Dedifferentiated amniotic fluid mesenchymal stem cell (primary cell): ENCODE results near the gene DENND5A.
A peak's percentile ranks its signal among the peaks of the same experiment; 100 is the strongest.
"Not testable (repeated sequence)": the region's sequence is repeated elsewhere in the genome, so short reads cannot be mapped to it uniquely, and the experiment has no call there.

Experiments used
- DNase-seq: peaks from one replicate; pipeline ENCODE4 v3.0.0-alpha.2; 2016; ENCODE audit errors: extremely low spot score

The DENND5A gene

DNA sequence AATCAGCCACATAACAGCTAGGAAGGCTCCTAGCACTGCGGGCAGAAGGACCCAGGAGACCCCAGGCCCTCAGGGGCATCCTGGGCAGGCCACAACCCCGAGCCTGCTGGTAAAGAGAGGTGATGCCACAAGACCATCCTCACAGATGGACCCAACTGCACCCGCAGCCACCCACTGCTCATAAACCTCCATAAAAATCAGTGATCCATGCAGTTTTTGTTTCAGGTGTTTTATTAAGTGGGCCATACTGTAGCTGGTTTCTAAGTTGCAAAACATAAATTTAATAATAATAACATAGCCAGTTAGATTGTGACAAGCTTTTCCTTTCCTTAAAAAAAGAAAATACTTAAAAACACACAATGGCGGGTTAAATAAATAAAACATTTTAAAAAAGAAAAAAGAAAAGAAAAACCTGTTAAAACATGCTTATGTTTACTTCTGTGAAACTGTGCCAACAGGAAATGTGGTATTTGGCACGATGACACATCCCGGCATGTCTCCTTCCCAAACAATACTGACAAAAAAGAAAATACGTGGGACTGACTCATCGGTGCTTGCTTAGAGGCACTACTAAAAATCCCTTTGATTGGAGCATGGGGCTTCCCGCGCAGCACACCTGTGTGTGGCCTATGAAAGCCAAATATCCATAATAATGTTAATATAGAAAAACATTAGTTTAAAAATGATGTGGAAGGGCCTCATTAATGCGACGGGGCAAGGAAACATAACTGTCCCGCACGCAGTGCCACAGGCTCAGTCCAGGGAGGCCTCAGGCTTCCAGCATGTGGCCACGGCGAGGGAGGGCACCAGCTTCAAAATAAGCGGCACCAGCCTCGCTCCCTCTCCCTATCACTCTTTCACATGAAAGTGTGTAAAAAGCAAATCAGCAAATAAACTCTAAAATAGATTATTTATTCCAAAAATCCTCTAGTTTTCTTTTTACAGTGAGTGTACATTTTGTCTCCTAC lies 126.3 kb downstream of the DENND5A start:
- DNase-seq = peak; percentile 52

DNA sequence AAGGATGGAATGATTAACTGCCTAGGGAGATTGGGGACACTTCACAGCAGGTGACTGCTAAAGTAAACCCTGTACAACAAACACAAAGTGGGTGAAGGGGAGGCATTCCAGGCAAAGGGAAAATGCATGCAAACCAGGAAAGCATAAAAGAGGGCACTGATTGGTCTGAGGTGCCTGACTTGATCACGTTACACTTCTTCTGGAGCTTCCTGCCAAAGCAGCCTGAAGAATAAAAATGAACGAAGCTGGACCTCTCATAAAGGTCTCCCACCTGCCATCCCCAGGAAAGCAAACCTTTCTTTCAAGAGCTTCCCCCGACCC lies 127.1 kb downstream of the DENND5A start:
- no peak for DNase-seq

DNA sequence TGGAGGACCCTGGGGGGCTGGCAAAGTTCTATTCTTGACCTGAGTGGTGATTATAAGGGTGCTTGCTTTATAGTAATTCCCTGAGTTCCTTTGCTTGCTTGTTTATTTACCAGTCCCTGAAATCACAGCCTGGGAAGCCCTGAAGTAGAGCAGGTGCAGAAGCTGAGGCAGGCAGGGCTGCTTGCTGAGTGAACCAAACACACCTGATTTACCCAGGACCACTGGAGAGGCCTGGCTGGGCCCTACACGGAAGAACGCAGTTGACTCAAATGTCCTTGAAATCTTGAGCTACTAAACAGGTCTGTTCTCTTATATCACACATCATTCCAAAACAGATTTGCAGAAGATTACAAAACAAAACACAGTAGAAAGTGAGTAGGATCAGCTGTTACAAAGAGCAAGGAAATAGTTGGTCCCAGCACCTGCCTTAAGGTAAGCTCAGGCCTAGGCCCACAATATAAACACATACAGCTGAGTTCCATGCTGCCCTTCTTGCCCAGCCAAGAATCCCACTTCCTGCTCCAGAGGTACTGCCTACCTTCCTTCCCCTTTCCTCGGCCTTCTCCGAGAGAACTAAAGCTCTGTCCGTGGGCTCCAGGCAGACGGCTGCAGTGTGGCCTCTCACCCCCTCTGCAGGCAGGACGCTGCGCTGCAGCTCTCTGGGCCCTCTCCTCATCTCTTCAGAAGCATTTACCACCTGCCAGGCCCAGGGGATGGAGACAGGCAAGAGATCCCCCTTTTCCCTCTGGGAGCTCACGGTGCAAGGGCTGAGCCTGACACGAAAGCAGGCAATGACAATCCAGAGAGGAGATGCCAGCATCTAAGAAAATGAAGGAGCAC lies 127.6 kb downstream of the DENND5A start:
- peak; percentile 55 for DNase-seq

DNA sequence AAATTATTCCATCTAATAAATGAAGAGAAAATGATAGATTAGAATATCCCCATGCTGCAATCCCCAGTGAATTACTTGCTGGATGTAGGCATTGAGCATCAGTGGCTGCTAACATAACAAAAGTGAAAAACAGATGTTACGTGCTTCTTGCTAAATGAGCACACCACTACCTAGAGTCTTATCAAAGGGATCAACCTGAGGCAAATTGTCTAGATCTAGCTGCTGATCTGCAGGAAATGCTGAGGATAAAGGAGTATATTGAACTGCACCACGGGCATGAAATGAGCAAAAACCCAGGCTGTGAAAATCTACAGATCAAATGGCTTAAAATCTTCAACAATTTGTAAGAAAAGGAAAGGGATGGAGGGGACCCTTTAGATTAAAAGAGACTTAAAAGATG lies 128.4 kb downstream of the DENND5A start:
- no peak for DNase-seq

DNA sequence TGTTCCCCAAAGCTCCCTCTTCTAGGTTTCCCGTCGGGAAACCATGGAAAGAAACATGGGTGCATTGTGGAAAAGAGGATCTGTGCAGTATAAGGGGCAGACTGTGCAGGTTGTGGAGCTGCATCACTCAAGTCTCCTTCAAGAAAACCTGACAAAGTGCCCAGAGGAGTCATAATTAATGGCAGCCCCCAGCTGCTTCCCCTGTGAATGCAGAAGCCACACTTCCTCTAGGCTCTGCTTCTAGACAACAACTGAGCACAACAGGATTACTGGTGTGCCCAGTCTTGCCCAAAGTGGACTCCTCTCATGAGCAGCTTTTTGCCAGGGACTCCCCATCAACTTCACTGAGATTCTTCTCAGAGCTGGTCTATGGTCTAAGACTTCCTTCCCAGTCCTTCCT lies 131.2 kb downstream of the DENND5A start:
- no peak for DNase-seq

DNA sequence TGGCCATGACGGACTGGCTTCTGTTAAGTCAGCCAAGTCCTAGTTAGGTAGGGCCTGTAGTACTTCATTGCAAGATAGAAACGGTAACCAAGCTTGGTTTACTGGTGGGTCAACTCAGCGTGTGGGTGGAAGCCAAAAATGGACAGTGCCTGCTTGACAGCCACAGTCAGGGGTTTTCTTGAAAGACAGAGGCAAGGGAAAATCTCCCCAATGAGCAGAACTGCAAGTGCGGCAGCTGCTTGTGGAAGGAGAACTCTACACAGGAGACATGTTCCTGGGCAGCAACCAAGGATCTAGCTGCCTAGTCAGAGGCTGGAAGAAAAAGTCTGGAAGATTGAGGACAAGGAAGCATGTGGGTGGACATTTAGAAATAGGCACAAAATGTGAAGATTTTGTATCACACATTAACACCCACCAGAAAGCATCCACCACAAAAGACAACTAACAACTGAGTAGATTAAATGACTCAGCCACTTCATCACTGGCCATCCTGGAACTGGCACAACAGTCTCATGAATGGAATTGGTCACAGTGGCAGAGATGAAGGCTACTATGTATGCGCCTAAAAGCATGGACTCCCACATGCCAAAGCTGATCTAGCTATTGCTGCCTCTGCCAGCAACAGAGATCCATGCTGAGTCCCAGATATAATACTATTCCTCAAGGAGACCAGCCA lies 132.8 kb downstream of the DENND5A start:
- no peak for DNase-seq

DNA sequence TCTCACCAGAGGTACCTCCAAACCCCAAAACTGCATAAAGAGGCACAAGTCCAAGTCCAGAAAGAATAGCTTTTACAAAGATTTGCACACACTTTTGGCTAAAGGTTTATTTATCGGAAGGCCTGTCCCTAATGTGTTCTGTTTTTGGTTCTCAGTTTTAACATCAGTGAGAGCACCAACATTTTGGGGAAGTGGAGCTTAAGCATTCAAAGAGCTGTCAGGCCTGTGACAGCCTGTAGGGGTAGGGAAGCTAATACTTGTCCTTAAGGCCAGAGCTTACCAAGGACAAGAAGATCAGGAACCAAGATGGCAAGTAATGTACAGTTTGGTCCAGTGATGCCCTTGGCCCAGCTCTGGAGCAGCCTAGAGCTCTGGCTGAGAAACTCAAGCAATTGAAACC lies 134.9 kb downstream of the DENND5A start:
- DNase-seq = no peak

DNA sequence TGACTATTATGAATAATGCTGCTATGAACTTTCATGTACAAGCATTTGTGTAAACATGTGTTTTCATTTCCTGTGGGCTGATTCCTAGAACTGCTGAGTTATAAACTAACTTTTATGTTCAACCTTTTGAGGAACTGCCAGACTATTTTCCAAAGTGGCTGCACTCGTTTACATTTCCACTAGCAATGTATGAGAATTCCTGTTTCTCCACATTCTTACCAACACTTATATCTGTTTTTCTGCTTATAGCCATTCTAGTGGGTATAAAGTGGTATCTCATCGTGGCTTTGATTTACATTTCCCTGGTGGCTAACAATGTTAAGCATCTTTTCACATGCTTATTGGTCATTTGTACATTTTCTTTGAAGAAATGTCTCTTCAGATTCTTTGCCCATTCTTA lies 138.5 kb downstream of the DENND5A start:
- DNase-seq = no peak

DNA sequence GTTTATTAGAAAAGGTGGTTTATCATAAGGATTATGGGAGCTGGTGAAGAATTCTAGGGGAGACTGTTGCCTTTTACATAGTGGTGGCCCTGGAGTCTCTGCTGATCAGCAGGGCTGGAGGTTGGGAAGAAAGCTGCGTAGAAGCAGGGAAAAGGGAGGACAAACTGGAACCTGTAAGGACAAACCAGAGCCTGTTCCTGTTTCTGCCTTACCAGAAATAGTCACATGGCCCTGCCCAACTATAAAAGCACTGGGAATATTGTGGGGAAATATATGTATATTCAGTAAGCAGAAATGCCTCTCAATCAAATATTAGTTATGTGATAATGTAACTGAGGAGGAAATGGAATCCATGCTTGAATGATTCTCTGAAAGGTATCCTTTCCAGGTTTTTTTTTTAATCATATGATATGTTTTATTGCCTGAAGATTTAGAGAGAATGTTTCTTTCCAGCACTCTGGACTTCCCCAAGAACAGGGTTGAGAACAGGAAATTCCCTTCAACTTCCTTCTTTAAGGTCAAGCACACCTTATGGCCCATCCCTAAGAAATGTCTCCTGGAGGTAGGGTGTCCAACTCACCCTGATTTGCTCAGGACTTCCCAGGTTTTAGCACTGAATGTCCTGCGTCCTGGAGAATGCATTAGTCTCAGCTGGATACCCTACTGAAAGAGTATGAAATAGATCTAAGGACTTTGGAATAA lies 139.8 kb downstream of the DENND5A start:
- DNase-seq = no peak

DNA sequence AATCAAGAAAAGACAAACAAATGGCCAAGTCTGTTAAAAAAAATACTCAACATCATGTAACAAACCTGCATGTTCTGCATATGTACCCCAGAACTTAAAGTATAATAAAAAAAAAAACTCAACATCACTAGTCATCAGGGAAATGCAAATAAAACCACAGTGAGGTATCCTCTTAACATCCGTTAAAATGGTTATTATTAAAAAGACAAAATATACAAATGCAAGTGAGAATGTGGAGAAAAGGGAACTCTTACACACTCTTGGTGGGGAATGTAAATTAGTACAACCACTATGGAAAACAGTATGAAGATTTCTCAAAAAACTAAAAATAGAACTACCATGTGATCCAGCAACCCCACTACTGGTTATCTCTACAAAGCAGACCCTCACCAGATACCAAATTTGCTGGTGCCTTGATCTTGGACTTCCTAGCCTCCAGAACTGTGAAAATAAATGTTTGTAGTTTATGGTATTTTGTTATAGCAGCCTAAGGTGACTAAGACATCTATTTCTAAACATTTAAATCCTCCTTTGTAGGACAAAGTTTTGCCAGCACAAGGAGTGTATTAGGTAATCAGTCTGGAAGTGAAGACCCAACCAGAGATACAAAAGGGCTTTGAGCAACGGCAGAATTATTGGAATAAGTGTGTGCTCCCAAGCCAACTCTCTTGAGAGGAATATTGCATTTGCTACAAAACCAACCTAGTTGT lies 141.4 kb downstream of the DENND5A start:
- DNase-seq = no peak

DNA sequence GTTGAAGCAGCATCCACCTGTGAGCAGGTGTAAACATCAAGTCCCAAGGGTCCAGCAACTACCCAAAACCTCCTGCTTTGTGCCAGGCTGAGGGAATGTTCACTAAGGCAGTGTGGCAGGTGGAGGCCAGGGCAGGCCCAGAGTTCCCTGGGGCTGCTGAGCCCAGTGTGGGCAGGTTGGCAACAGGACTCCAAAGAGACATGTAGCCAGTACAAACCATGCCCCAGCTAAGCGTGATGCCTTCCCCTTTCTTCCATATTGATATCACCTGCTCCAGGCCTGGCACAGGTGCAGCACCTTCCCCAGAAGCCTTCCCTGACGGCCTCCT lies 143.7 kb downstream of the DENND5A start:
- no peak for DNase-seq

DNA sequence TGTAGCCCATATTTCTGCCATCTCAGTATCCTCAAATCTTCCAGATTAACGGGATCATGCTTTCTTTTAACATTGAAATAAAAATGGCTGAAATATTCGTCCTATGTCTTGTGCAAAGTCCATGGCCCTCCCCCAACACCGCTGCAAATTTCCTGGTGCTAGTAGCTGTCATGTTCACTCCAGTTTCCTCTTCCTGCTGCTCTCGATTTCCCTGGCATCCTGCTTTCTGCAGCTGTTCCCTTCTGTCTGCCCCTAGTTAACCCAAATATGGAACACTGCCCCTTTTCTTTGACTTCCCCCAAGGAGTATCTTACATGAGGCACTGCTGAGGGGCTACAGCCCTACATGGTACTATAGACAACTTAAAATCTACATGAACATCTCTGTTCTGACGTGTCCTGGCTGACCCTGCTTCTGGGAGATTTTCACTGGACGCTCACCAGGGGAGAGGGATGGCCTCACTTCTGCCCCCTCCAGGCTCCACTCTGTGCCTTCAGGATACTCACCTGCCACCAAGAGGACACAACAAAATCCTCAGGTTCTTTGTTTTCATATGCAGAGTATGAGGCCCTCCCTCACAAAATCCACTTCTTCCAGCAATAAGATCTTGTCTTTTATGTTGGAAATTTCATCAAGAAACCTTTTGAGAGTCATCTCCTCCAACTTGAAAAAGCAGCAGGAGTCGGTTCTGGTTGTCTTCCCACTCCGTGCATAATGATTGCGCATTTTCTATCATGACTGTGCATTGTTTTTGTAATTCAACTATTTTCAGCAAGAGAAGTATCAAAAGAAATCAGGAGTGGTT lies 144.3 kb downstream of the DENND5A start:
- DNase-seq = no peak

DNA sequence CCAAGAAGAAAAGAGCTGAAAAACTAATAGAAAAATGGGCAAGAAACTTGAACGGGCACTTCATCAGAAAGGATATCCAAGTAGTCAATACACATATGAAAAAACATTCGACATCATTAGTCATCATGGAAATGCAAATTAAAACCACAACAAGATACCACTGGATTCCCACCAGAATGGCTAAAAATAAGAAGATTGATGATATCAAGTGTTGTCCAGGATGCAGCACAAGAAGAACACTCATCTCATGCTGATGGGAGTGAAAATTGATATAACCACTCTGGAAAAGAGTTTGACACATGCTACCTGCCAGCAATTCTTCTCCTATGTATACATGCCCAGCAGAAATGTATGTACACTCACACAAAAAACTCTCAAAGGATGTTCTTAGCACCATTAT lies 146.9 kb downstream of the DENND5A start:
- DNase-seq = no peak

DNA sequence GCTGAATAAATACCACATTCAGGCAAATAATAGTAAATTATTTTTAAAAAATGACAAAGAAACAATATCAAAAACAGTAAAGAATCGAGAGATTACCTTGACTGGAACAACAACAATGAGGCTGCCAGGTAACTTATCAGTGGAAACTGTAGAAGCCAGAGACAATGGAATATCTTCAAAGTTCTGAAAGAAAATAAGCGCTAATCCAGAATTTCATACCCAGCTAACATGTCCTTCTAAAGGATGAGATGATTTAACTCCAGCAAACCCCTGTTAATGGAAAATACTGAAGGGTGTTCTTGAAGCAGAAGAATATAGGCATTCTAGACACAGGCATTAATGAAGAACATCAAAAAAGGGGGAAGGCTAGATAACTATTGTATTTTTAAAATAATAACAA lies 153.1 kb downstream of the DENND5A start:
- no peak for DNase-seq

DNA sequence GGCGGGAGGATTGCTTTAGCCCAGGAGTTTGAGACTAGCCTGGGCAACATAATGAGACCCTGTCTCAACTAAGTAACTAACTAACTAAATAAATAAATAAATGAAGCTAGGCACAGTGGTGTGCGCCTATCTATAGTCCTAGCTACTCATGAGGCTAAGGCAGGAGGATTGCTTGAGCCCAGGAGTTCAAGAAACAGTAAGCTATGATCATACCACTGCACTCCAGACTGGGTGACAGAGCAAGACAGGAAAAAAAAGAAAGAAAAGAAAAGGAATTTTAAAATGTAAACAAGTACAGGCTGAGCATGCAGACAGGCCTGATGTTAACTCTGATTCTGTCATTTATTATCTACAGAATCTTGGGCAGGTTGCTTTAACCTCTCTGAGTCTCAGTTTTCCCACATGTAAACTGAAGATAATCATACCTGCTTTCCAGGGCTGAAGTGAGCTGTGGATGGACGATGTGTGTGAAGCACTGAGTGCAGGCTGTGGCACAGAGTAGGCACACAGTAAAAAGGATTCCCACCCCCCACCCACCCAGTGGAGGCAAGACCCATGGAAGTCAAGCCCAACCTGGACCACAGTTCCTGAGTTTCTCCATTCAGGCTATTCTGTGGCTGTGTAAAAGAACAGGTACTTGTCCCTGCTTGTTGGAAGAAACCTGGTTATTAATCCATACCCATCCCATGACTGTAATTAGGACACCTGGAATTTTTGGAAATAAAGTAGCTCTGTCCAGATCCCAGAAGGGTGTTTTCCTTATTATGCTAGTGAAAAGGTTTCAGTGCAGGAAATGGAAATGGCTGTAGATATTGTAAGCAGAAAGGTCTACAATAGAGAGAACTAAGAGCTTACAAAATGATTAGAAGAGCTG lies 155.1 kb downstream of the DENND5A start:
- no peak for DNase-seq

DNA sequence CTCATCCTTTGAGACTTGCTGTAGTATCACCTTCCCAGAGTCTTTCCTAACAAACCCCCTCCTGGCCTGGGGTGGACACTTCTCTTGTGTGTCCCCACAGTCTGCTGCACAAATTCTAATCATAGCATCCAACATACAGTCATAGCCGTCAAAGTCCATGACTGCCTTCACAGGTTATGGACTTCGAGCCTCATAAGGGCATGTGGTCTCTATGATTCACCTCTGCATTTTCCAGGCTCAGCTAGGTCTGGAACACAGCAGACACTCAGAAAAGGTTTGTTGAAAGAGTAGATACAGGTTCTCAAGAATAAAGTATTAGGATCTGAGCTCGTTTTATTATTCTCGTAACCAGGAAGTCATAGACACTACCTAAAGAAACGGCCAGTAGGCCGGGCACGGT lies 160.6 kb downstream of the DENND5A start:
- no peak for DNase-seq

DNA sequence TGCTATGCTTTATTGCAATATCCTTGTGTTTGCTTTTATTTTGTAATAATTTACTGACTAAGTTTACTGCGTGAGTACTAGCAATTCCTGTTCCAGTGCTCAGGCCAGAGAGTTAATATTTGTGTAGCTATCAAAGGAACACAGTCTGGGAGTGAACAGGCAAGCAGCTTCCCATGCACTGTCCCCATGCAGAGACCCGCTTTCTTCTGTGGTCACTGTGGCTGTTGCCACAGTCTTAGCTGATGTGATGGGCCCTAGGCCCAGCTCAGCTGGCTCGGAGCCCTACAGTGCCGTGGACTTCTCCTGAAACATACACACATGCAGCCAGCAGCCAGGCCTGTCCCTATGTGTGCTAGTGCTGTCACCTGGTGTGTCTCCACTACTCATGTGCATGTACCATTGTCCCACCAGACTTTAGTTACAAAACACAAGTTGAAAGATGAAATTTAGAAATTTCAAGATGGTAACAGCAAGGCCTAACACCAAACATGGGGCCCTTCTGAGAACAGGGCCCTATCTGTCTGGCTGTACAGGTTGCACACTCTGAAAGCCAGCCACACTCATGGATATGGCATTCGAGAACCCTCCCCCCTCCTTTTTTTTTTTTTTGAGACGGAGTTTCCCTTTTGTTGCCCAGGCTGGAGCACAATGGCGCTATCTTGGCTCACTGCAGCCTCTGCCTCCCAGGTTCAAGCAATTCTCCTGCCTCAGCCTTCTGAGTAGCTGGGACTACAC lies 161.4 kb downstream of the DENND5A start:
- no peak for DNase-seq

DNA sequence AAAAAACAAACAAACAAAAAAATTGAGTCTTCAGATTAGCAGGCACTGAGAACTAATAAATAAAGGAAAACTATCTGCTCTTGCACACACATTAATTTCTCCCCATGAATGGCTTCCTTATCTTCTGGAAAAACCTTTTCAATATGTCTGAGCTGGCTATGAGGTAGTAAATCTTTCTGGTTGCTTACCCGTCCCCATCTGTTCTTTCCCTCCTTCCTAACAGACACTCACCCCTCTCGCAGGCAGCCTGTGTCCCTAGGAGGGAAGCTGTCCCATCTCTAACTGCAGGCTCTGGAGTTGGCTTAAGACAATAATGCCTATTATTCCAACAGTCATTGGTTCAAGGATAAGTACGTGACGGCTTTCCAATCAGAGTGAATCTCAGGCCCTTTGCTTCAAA lies 165.5 kb downstream of the DENND5A start:
- no peak for DNase-seq

DNA sequence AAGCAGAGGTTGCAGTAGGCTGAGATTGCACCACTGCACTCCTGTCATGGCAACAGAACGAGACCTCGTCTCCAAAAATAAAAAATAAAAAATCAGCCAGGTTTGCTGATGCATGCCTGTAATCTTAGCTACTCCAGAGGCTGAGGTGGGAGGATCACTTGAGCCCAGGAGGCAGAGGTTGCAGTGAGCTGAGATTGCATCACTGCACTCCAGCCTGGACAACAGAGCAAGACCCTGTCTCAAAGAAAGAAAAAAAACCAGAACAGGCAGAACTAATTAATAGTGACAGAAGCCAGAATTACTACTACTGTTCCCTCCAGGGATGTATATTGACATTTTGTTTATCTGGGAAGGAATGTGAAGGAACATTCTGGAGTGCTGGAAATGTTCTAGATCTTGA lies 166.7 kb downstream of the DENND5A start:
- not testable (repeated sequence) for DNase-seq
